ENCODE data around the gene RPTOR.

RPTOR gene

GRCh38 chr17:80799538-80800480 lies 255.2 kb downstream of the RPTOR start:
- DNase-seq (ENCODE audit: low read depth, low spot score): no peak
- Histone ChIP-seq H3K4me3 (no peak overlapping the region), H3K36me3 (ENCODE audit: insufficient read depth, low read length) (no peaks in the 10 kb centered on the region), H3K9me3 (ENCODE audit: low read depth, low read length) (no peaks in the 10 kb centered on the region), H3K27ac (no peak overlapping the region), H3K9ac (ENCODE audit: insufficient read length) (no peak overlapping the region)
- TF ChIP-seq FOXP2 (optimal IDR thresholded peaks at IDR 0.05; ENCODE audit: control extremely low read depth, extremely low read length, insufficient read depth): no peak
- TF ChIP-seq POLR2AphosphoS5 (IDR thresholded peaks at IDR 0.05; ENCODE audit: borderline replicate concordance, low read depth, low read length): no peak
- no peak for TF ChIP-seq EZH2 (IDR thresholded peaks at IDR 0.05)

- no peak overlapping the region for H3K27ac ChIP-seq
- H3K9ac ChIP-seq (ENCODE audit: insufficient read length): no peak overlapping the region
- TF ChIP-seq FOXP2 (optimal IDR thresholded peaks at IDR 0.05; ENCODE audit: control extremely low read depth, extremely low read length, insufficient read depth): no peak
- no peak for TF ChIP-seq POLR2AphosphoS5 (IDR thresholded peaks at IDR 0.05; ENCODE audit: borderline replicate concordance, low read depth, low read length)
- TF ChIP-seq EZH2 (IDR thresholded peaks at IDR 0.05): no peak
- no peak overlapping the region for H3K4me3 ChIP-seq
- DNase-seq (ENCODE audit: low read depth, low spot score): no peak
- H3K36me3 ChIP-seq (ENCODE audit: insufficient read depth, low read length): peaks cover 1% of the 10 kb centered on the region; the same call in 1 of the 2 replicates
- H3K9me3 ChIP-seq (ENCODE audit: low read depth, low read length): no peaks in the 10 kb centered on the region
Measured at GRCh38 chr17:80800481-80801391, 256.1 kb downstream of the RPTOR start.

- Histone ChIP-seq H3K9ac (ENCODE audit: insufficient read length) (no peak overlapping the region), H3K36me3 (ENCODE audit: insufficient read depth, low read length) (peaks cover 3% of the 10 kb centered on the region; the same call in 1 of the 2 replicates), H3K4me3 (no peak overlapping the region), H3K27ac (no peak overlapping the region), H3K9me3 (ENCODE audit: low read depth, low read length) (no peaks in the 10 kb centered on the region)
- TF ChIP-seq FOXP2 (optimal IDR thresholded peaks at IDR 0.05; ENCODE audit: control extremely low read depth, extremely low read length, insufficient read depth) (no peak), POLR2AphosphoS5 (IDR thresholded peaks at IDR 0.05; ENCODE audit: borderline replicate concordance, low read depth, low read length) (no peak), EZH2 (IDR thresholded peaks at IDR 0.05) (no peak)
- DNase-seq (ENCODE audit: low read depth, low spot score): no peak
Measured at GRCh38 chr17:80802626-80803450, 258.2 kb downstream of the RPTOR start.

GRCh38 chr17:80803451-80804428 lies 259.1 kb downstream of the RPTOR start:
- no peak for DNase-seq (ENCODE audit: low read depth, low spot score)
- no peaks in the 10 kb centered on the region for H3K9me3 ChIP-seq (ENCODE audit: low read depth, low read length)
- no peak overlapping the region for H3K4me3 ChIP-seq
- H3K27ac ChIP-seq: no peak overlapping the region
- no peak overlapping the region for H3K9ac ChIP-seq (ENCODE audit: insufficient read length)
- H3K36me3 ChIP-seq (ENCODE audit: insufficient read depth, low read length): peaks cover 3% of the 10 kb centered on the region; the same call in 1 of the 2 replicates
- TF ChIP-seq POLR2AphosphoS5 (IDR thresholded peaks at IDR 0.05; ENCODE audit: borderline replicate concordance, low read depth, low read length) (no peak), EZH2 (IDR thresholded peaks at IDR 0.05) (no peak), FOXP2 (optimal IDR thresholded peaks at IDR 0.05; ENCODE audit: control extremely low read depth, extremely low read length, insufficient read depth) (no peak)

- Histone ChIP-seq H3K27ac (no peak overlapping the region), H3K4me3 (no peak overlapping the region), H3K36me3 (ENCODE audit: insufficient read depth, low read length) (peaks cover 3% of the 10 kb centered on the region; the same call in 1 of the 2 replicates), H3K9ac (ENCODE audit: insufficient read length) (no peak overlapping the region), H3K9me3 (ENCODE audit: low read depth, low read length) (no peaks in the 10 kb centered on the region)
- DNase-seq (ENCODE audit: low read depth, low spot score): no peak
- TF ChIP-seq FOXP2 (optimal IDR thresholded peaks at IDR 0.05; ENCODE audit: control extremely low read depth, extremely low read length, insufficient read depth) (no peak), POLR2AphosphoS5 (IDR thresholded peaks at IDR 0.05; ENCODE audit: borderline replicate concordance, low read depth, low read length) (no peak), EZH2 (IDR thresholded peaks at IDR 0.05) (no peak)
Measured at GRCh38 chr17:80804466-80804865, 259.8 kb downstream of the RPTOR start.

- Histone ChIP-seq H3K36me3 (ENCODE audit: insufficient read depth, low read length) (peaks cover 3% of the 10 kb centered on the region; the same call in 1 of the 2 replicates), H3K27ac (no peak overlapping the region), H3K9ac (ENCODE audit: insufficient read length) (no peak overlapping the region), H3K4me3 (no peak overlapping the region), H3K9me3 (ENCODE audit: low read depth, low read length) (no peaks in the 10 kb centered on the region)
- DNase-seq (ENCODE audit: low read depth, low spot score): no peak
- TF ChIP-seq POLR2AphosphoS5 (IDR thresholded peaks at IDR 0.05; ENCODE audit: borderline replicate concordance, low read depth, low read length): no peak
- TF ChIP-seq FOXP2 (optimal IDR thresholded peaks at IDR 0.05; ENCODE audit: control extremely low read depth, extremely low read length, insufficient read depth): no peak
- no peak for TF ChIP-seq EZH2 (IDR thresholded peaks at IDR 0.05)
Measured at GRCh38 chr17:80805032-80805751, 260.6 kb downstream of the RPTOR start.
